Loucy (cell line): Measurements from ENCODE around the gene JARID2.

Experiments used
- CTCF ChIP-seq: fragments of 200-600 bp; sonication (generic); conservative IDR thresholded peaks from 2 replicates; pipeline ENCODE4 v1.5.1; 2014; ENCODE audit warnings: mild to moderate bottlenecking, antibody characterized with exemption, low read length
- EZH2phosphoT487 ChIP-seq: fragments of 200-600 bp; IDR thresholded peaks from 2 replicates; pipeline ENCODE4 v1.6.1; 2018; ENCODE audit warnings: antibody characterized with exemption, mild to moderate bottlenecking, moderate library complexity, borderline replicate concordance

GRCh38 chr6:15490242-15491100 lies 244.6 kb downstream of the JARID2 start:
- TF ChIP-seq CTCF (no peak), EZH2phosphoT487 (no peak)
